H1 (cell line): Measurements from ENCODE around the gene KLF12.

Source experiments
- ATF2 ChIP-seq: IDR thresholded peaks from 2 replicates; pipeline ENCODE4 v1.6.1; 2012; ENCODE audit warnings: low read length, inconsistent platforms
- CHD1 ChIP-seq: IDR thresholded peaks from 2 replicates; pipeline ENCODE4 v1.6.1; 2012; ENCODE audit warnings: low read depth, low read length, improper control_type of control experiment
- CTCF ChIP-seq, 3 experiments: IDR thresholded peaks; 1 replicate in 2 of 3; 2 replicates in 1 of 3; pipeline versions ENCODE4 v1.5.1 to v1.6.1; 2011; ENCODE audit warnings: low read length in 3 of 3, mild to moderate bottlenecking in 3 of 3, inconsistent platforms in 2 of 3, low read depth in 1 of 3, moderate library complexity in 1 of 3; ENCODE audit not compliant: insufficient read depth in 1 of 3; ENCODE audit errors: control extremely low read depth in 1 of 3
- EZH2 ChIP-seq: fragments of 200-600 bp; sonication (generic); IDR thresholded peaks from 2 replicates; pipeline ENCODE4 v1.7.1; 2012; ENCODE audit warnings: low read depth, mild to moderate bottlenecking, moderate library complexity, low read length, inconsistent platforms; ENCODE audit not compliant: severe bottlenecking
- MAFK ChIP-seq: IDR thresholded peaks from 2 replicates; pipeline ENCODE4 v1.6.1; 2012; ENCODE audit warnings: low read depth, mild to moderate bottlenecking, improper control_type of control experiment, low read length
- MAX ChIP-seq: IDR thresholded peaks from 2 replicates; pipeline ENCODE4 v1.6.1; 2012; ENCODE audit warnings: inconsistent platforms
- POLR2A ChIP-seq, 2 experiments: IDR thresholded peaks; 1 replicate in 1 of 2; 2 replicates in 1 of 2; pipeline ENCODE4 v1.6.1; 2011; ENCODE audit warnings: low read depth in 2 of 2, low read length in 2 of 2, mild to moderate bottlenecking in 2 of 2; ENCODE audit errors: control extremely low read depth in 1 of 2
- RBBP5 ChIP-seq: IDR thresholded peaks from 2 replicates; pipeline ENCODE4 v1.7.1; 2012; ENCODE audit warnings: low read depth, mild to moderate bottlenecking, inconsistent platforms, low read length, moderate library complexity, borderline replicate concordance
- RFX5 ChIP-seq: IDR thresholded peaks from 2 replicates; pipeline ENCODE4 v1.6.1; 2011; ENCODE audit warnings: low read depth, low read length, improper control_type of control experiment, borderline replicate concordance
- YY1 ChIP-seq: IDR thresholded peaks from 2 replicates; pipeline ENCODE4 v1.6.1; 2011; ENCODE audit warnings: low read depth, mild to moderate bottlenecking, low read length

- TF ChIP-seq RFX5: no peak
- no peak for TF ChIP-seq MAX
- TF ChIP-seq CTCF (IDR thresholded peaks at IDR 0.05; ENCODE audit: control extremely low read depth in 1 of 3, insufficient read depth in 1 of 3, low read depth in 1 of 3, low read length in 3 of 3): no peak
- no peak for TF ChIP-seq EZH2
- no peak for TF ChIP-seq RBBP5
- TF ChIP-seq MAFK: no peak
- no peak for TF ChIP-seq POLR2A (IDR thresholded peaks at IDR 0.05; ENCODE audit: control extremely low read depth in 1 of 2, low read depth in 2 of 2, low read length in 2 of 2)
- no peak for TF ChIP-seq CHD1
- no peak for TF ChIP-seq ATF2
- TF ChIP-seq YY1: no peak
These were observed 23.8 kb upstream of the KLF12 start for GRCh38 chr13:74158028-74158427.
